Karpas-422 (cell line): ENCODE results near the gene UROS. TPM values are rescaled to one million over a fixed set of nuclear protein-coding genes. Genes with fewer than 3 reads are reported as not detected.

Source experiments
- DNase-seq: peaks from one replicate; pipeline ENCODE4 v3.0.0-alpha.2; 2015
- H2AFZ ChIP-seq: fragments of 200-600 bp; sonication (generic); 2 replicates; pipeline ENCODE4 v1.6.1; 2014; ENCODE audit warnings: antibody characterized with exemption, low read length, mixed read lengths
- H3K27ac ChIP-seq: fragments of 200-600 bp; sonication (generic); 2 replicates; pipeline ENCODE4 v1.5.1; 2014; ENCODE audit warnings: mild to moderate bottlenecking, low read length, moderate library complexity
- H3K27me3 ChIP-seq: fragments of 200-600 bp; sonication (generic); 2 replicates; pipeline ENCODE4 v1.6.1; 2014; ENCODE audit warnings: low read length, mixed read lengths
- H3K36me3 ChIP-seq: fragments of 200-600 bp; sonication (generic); 2 replicates; pipeline ENCODE4 v1.6.1; 2014; ENCODE audit warnings: low read length, mixed read lengths; ENCODE audit not compliant: insufficient read depth
- H3K4me1 ChIP-seq: fragments of 200-600 bp; sonication (generic); 2 replicates; pipeline ENCODE4 v1.6.1; 2014; ENCODE audit warnings: mild to moderate bottlenecking, low read length, mixed read lengths
- H3K4me2 ChIP-seq: fragments of 200-600 bp; sonication (generic); 2 replicates; pipeline ENCODE4 v1.6.1; 2014; ENCODE audit warnings: low read length, low read depth, mild to moderate bottlenecking; ENCODE audit not compliant: poor library complexity, severe bottlenecking
- H3K4me3 ChIP-seq: fragments of 200-600 bp; sonication (generic); 2 replicates; pipeline ENCODE4 v1.5.1; 2014; ENCODE audit warnings: mild to moderate bottlenecking, antibody characterized with exemption, low read length, mixed read lengths
- H3K79me2 ChIP-seq: fragments of 200-600 bp; sonication (generic); 2 replicates; pipeline ENCODE4 v1.6.1; 2014; ENCODE audit warnings: mild to moderate bottlenecking, low read length, mixed read lengths
- H3K9ac ChIP-seq: fragments of 200-600 bp; sonication (generic); 2 replicates; pipeline ENCODE4 v1.6.0; 2014; ENCODE audit warnings: low read length
- H3K9me2 ChIP-seq: fragments of 200-600 bp; sonication (generic), shearing (Covaris generic); replicated peaks from 2 replicates; pipeline ENCODE4 v1.6.0; 2014; ENCODE audit warnings: mild to moderate bottlenecking, low read length, moderate library complexity; ENCODE audit not compliant: insufficient read depth
- H3K9me3 ChIP-seq: fragments of 300-700, 200-600 bp; sonication (generic); 2 replicates; pipeline ENCODE4 v1.6.1; 2014; ENCODE audit warnings: low read length, mixed read lengths
- H4K20me1 ChIP-seq: fragments of 200-600 bp; sonication (generic); 2 replicates; pipeline ENCODE4 v1.6.1; 2014; ENCODE audit warnings: mild to moderate bottlenecking, antibody characterized with exemption, low read length, low read depth; ENCODE audit not compliant: insufficient read depth
- total RNA-seq: library from RNA; depleted of rRNA; stranded (reverse); fragments of >200 nt; shearing (Covaris generic); gene quantifications from 2 replicates; pipeline ENCODE4 v1.2.3, GENCODE V29; 2014; ENCODE audit warnings: low replicate concordance

UROS gene
- total RNA-seq, 1 experiment from 2014 or later, result 61.1 TPM

GRCh38 chr10:125852487-125852886 is 29.4 kb upstream of the UROS start:
- no peak overlapping the region for H3K4me3 ChIP-seq
- no peaks in the 10 kb centered on the region for H3K79me2 ChIP-seq
- H2AFZ ChIP-seq, result no peak overlapping the region
- no peaks in the 10 kb centered on the region for H3K9me2 ChIP-seq
- H3K27me3 ChIP-seq, result no peaks in the 10 kb centered on the region
- no peaks in the 10 kb centered on the region for H4K20me1 ChIP-seq
- no peak overlapping the region for H3K9ac ChIP-seq
- H3K36me3 ChIP-seq, result no peaks in the 10 kb centered on the region
- no peaks in the 10 kb centered on the region for H3K9me3 ChIP-seq
- no peak overlapping the region for H3K27ac ChIP-seq
- H3K4me2 ChIP-seq, result no peak overlapping the region
- DNase-seq, result no peak
- no peaks in the 10 kb centered on the region for H3K4me1 ChIP-seq

DNA sequence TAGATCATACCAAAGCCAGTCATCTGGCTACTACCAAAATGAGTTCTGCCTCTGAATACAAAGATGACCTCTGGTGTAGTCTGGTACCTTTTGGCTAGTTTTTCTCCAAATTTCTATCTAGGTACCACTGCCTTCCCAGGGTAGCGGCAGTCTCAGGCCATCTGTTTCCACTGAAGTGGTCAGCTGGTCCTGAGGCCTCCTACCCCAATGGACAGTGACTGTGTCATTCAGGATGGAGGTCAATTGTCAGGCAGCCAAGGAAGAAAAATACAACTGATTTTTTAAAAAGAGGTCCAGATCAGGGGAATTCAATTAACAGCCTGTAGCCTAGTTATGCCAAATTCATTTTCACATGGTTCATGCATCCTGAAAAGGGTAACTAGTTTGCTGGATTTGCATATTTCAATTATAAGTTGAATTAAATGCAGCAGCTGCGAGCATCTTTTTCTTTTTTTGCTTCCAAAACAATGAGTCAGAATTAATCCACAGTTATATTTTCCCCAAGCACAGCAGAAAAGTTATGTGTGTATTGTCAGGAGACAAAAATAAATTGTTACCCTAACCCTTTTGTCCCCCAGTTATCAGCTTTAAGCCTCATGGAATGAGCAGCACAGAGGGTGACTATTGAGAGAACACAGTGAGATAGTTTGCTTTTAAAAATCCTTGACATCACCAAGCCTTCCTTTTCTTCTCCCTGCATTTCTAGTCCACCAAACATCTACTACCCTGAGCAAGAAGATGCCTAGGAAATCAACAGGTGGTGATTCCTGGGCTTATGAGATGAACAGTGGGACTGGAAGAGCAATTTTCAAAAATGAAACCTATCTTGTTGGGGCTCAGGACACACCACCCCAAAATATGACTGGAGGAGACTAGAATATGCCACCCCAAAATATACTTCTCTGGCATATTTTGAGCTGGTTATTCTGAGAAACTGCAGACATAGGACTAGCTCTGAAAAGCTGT is 28.0 kb upstream of the UROS start:
- no peaks in the 10 kb centered on the region for H3K27me3 ChIP-seq
- no peak overlapping the region for H3K27ac ChIP-seq
- no peaks in the 10 kb centered on the region for H4K20me1 ChIP-seq
- H3K9me2 ChIP-seq, result no peaks in the 10 kb centered on the region
- no peaks in the 10 kb centered on the region for H3K36me3 ChIP-seq
- H3K4me2 ChIP-seq, result no peak overlapping the region
- no peak overlapping the region for H3K9ac ChIP-seq
- H3K9me3 ChIP-seq, result no peaks in the 10 kb centered on the region
- no peak overlapping the region for H3K4me3 ChIP-seq
- no peaks in the 10 kb centered on the region for H3K79me2 ChIP-seq
- DNase-seq, result no peak
- H3K4me1 ChIP-seq, result no peaks in the 10 kb centered on the region
- H2AFZ ChIP-seq, result no peak overlapping the region

- no peaks in the 10 kb centered on the region for H3K27me3 ChIP-seq
- H2AFZ ChIP-seq, result no peak overlapping the region
- no peak overlapping the region for H3K9ac ChIP-seq
- H3K4me2 ChIP-seq, result no peak overlapping the region
- no peaks in the 10 kb centered on the region for H3K9me2 ChIP-seq
- H4K20me1 ChIP-seq, result no peaks in the 10 kb centered on the region
- no peaks in the 10 kb centered on the region for H3K36me3 ChIP-seq
- H3K4me3 ChIP-seq, result no peak overlapping the region
- H3K79me2 ChIP-seq, result no peaks in the 10 kb centered on the region
- H3K9me3 ChIP-seq, result no peaks in the 10 kb centered on the region
- H3K4me1 ChIP-seq, result no peaks in the 10 kb centered on the region
- H3K27ac ChIP-seq, result no peak overlapping the region
- DNase-seq, result no peak
These were observed 26.4 kb upstream of the UROS start for GRCh38 chr10:125849448-125849847.

- Histone ChIP-seq H2AFZ (no peak overlapping the region), H3K4me1 (no peaks in the 10 kb centered on the region), H3K36me3 (no peaks in the 10 kb centered on the region), H3K9ac (no peak overlapping the region), H3K9me2 (no peaks in the 10 kb centered on the region), H3K79me2 (no peaks in the 10 kb centered on the region), H3K4me3 (no peak overlapping the region), H4K20me1 (no peaks in the 10 kb centered on the region), H3K4me2 (no peak overlapping the region), H3K27ac (no peak overlapping the region), H3K9me3 (no peaks in the 10 kb centered on the region), H3K27me3 (no peaks in the 10 kb centered on the region)
- no peak for DNase-seq
These were observed 25.8 kb upstream of the UROS start for GRCh38 chr10:125848857-125849256.

GRCh38 chr10:125848371-125848770 is 25.3 kb upstream of the UROS start:
- no peak overlapping the region for H3K4me3 ChIP-seq
- H3K9me3 ChIP-seq, result no peaks in the 10 kb centered on the region
- no peaks in the 10 kb centered on the region for H3K4me1 ChIP-seq
- no peak overlapping the region for H3K9ac ChIP-seq
- no peak overlapping the region for H2AFZ ChIP-seq
- H3K27ac ChIP-seq, result no peak overlapping the region
- DNase-seq, result no peak
- H3K36me3 ChIP-seq, result no peaks in the 10 kb centered on the region
- no peaks in the 10 kb centered on the region for H3K27me3 ChIP-seq
- no peaks in the 10 kb centered on the region for H3K79me2 ChIP-seq
- H4K20me1 ChIP-seq, result no peaks in the 10 kb centered on the region
- no peaks in the 10 kb centered on the region for H3K9me2 ChIP-seq
- H3K4me2 ChIP-seq, result no peak overlapping the region

GRCh38 chr10:125846894-125847293 is 23.8 kb upstream of the UROS start:
- H3K4me2 ChIP-seq, result no peak overlapping the region
- H3K4me3 ChIP-seq, result no peak overlapping the region
- H4K20me1 ChIP-seq, result no peaks in the 10 kb centered on the region
- no peaks in the 10 kb centered on the region for H3K27me3 ChIP-seq
- no peak overlapping the region for H3K27ac ChIP-seq
- no peaks in the 10 kb centered on the region for H3K9me2 ChIP-seq
- no peaks in the 10 kb centered on the region for H3K4me1 ChIP-seq
- no peak overlapping the region for H3K9ac ChIP-seq
- no peak for DNase-seq
- H3K9me3 ChIP-seq, result no peaks in the 10 kb centered on the region
- no peaks in the 10 kb centered on the region for H3K79me2 ChIP-seq
- no peaks in the 10 kb centered on the region for H3K36me3 ChIP-seq
- H2AFZ ChIP-seq, result no peak overlapping the region

- Histone ChIP-seq H3K4me2 (no peak overlapping the region), H3K27ac (no peak overlapping the region)
- no peak for DNase-seq
These were observed 22.6 kb upstream of the UROS start for GRCh38 chr10:125845617-125846016.

GRCh38 chr10:125844751-125845221 is 21.7 kb upstream of the UROS start:
- peaks cover 3% of the 10 kb centered on the region; the same call in 1 of the 2 replicates for H3K36me3 ChIP-seq

More at GRCh38 chr10:125845617-125846016, 22.6 kb upstream of the UROS start:
- Histone ChIP-seq H3K36me3 (peaks cover 3% of the 10 kb centered on the region; the same call in 1 of the 2 replicates), H3K4me3 (no peak overlapping the region), H3K27me3 (no peaks in the 10 kb centered on the region), H3K9me2 (no peaks in the 10 kb centered on the region), H3K9ac (no peak overlapping the region), H3K9me3 (no peaks in the 10 kb centered on the region), H2AFZ (no peak overlapping the region), H3K4me1 (no peaks in the 10 kb centered on the region), H4K20me1 (no peaks in the 10 kb centered on the region), H3K79me2 (no peaks in the 10 kb centered on the region)

More at GRCh38 chr10:125844751-125845221, 21.7 kb upstream of the UROS start:
- DNase-seq, result no peak
- H3K4me1 ChIP-seq, result no peaks in the 10 kb centered on the region
- no peaks in the 10 kb centered on the region for H3K27me3 ChIP-seq
- H3K9me3 ChIP-seq, result no peaks in the 10 kb centered on the region
- H3K9me2 ChIP-seq, result no peaks in the 10 kb centered on the region
- H3K4me3 ChIP-seq, result no peak overlapping the region
- no peak overlapping the region for H3K27ac ChIP-seq
- H3K79me2 ChIP-seq, result no peaks in the 10 kb centered on the region
- no peaks in the 10 kb centered on the region for H4K20me1 ChIP-seq
- H3K4me2 ChIP-seq, result no peak overlapping the region
- no peak overlapping the region for H3K9ac ChIP-seq
- H2AFZ ChIP-seq, result no peak overlapping the region
